ENCODE data around the gene UBE3B. TPM values are rescaled to one million over a fixed set of nuclear protein-coding genes. Genes with fewer than 3 reads are reported as not detected.
A peak's percentile ranks its signal among the peaks of the same experiment; 100 is the strongest.

UBE3B gene
- total RNA-seq, 1 experiment from 2014 or later: 3,976 TPM

- Histone ChIP-seq H3K27ac (no peak overlapping the region), H3K9me3 (replicated peaks) (no peaks in the 10 kb centered on the region), H3K4me3 (no peak overlapping the region), H3K27me3 (replicated peaks) (no peaks in the 10 kb centered on the region), H3K36me3 (peaks cover 9% of the 10 kb centered on the region), H3K4me1 (replicated peaks) (no peaks in the 10 kb centered on the region)
- DNase-seq (ENCODE audit: low read depth in 1 of 2, low spot score in 2 of 2): no peak
These were observed 86.2 kb downstream of the UBE3B start for GRCh38 chr12:109563291-109564284.

GRCh38 chr12:109566424-109566823 is 89.0 kb downstream of the UBE3B start:
- no peak overlapping the region for H3K27ac ChIP-seq
- no peak overlapping the region for H3K4me3 ChIP-seq
- no peaks in the 10 kb centered on the region for H3K9me3 ChIP-seq (replicated peaks)
- H3K27me3 ChIP-seq (replicated peaks): no peaks in the 10 kb centered on the region
- H3K4me1 ChIP-seq (replicated peaks): no peaks in the 10 kb centered on the region
- peaks cover 9% of the 10 kb centered on the region for H3K36me3 ChIP-seq
- no peak for DNase-seq (ENCODE audit: low read depth in 1 of 2, low spot score in 2 of 2)

DNA sequence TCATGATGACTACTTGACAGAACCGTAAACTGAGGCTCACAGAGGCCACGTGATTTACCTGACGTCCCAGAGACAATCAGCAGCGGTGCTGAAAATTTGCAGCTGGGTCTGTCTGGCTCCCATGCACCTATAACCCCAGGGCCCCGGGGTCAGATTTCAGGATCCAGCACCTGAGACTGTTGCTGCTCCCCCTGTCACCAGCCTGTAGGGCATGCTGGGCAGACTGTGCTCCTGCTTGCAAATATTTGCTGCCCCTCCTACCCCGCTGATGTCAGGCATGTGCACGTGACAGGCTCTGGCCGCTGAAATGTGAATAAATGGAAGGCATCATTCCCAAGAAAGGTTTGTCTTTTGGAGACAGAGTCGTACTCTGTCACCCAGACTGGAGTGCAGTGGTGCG is 89.9 kb downstream of the UBE3B start:
- H3K36me3 ChIP-seq: peaks cover 9% of the 10 kb centered on the region
- no peaks in the 10 kb centered on the region for H3K27me3 ChIP-seq (replicated peaks)
- H3K9me3 ChIP-seq (replicated peaks): no peaks in the 10 kb centered on the region
- no peak for DNase-seq (ENCODE audit: low read depth in 1 of 2, low spot score in 2 of 2)
- no peak overlapping the region for H3K27ac ChIP-seq
- no peaks in the 10 kb centered on the region for H3K4me1 ChIP-seq (replicated peaks)
- no peak overlapping the region for H3K4me3 ChIP-seq

- H3K27ac ChIP-seq: no peak overlapping the region
- no peaks in the 10 kb centered on the region for H3K27me3 ChIP-seq (replicated peaks)
- no peak overlapping the region for H3K4me3 ChIP-seq
- no peak for DNase-seq (ENCODE audit: low read depth in 1 of 2, low spot score in 2 of 2)
- H3K36me3 ChIP-seq: peaks cover 9% of the 10 kb centered on the region
- no peaks in the 10 kb centered on the region for H3K9me3 ChIP-seq (replicated peaks)
- H3K4me1 ChIP-seq (replicated peaks): peaks cover 6% of the 10 kb centered on the region
These were observed 90.5 kb downstream of the UBE3B start for GRCh38 chr12:109567967-109568366.

DNA sequence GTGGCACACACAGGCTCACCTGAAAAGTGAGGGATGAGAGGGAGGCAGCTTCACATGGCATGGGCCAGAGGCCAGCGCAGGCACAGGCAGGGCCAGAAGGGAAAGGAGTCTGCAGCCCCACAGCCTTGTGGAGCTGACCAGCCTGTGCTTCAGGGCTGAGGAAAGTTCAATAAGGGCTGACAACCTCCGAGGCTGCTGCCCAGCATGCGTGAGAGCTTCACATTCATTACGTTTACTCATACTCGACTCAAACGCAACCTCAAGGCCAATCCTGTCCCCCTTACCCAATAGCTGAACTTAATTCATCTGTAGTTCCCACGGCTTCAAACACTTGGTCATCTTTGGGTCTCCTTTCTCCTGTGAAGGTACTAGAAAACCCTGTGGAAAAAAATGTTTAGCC is 91.1 kb downstream of the UBE3B start:
- no peak for DNase-seq (ENCODE audit: low read depth in 1 of 2, low spot score in 2 of 2)
- Histone ChIP-seq H3K9me3 (replicated peaks) (no peaks in the 10 kb centered on the region), H3K4me3 (no peak overlapping the region), H3K27me3 (replicated peaks) (no peaks in the 10 kb centered on the region), H3K27ac (no peak overlapping the region), H3K4me1 (replicated peaks) (peaks cover 9% of the 10 kb centered on the region), H3K36me3 (peaks cover 7% of the 10 kb centered on the region)

GRCh38 chr12:109571773-109572505 is 94.5 kb downstream of the UBE3B start:
- Histone ChIP-seq H3K27me3 (replicated peaks) (no peaks in the 10 kb centered on the region), H3K4me3 (no peak overlapping the region), H3K27ac (no peak overlapping the region), H3K36me3 (peaks cover 16% of the 10 kb centered on the region), H3K4me1 (replicated peaks) (peaks cover 16% of the 10 kb centered on the region), H3K9me3 (replicated peaks) (no peaks in the 10 kb centered on the region)
- DNase-seq (ENCODE audit: low read depth in 1 of 2, low spot score in 2 of 2): no peak

DNA sequence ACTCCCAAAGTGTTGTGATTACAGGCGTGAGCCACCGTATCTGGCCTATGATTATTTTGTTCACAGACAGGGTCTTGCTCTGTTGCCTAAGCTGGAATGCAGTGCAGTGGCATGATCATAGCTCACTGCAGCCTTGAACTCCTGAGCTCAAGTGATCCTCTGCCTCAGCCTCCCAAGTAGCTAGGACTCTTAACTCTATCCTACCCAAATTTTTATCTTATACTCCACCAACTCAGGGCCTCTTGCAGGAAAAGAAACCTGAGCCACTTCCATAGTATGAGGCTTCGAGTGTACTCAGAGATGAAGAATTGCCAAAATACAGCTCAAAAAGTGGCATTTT is 95.0 kb downstream of the UBE3B start:
- peaks cover 22% of the 10 kb centered on the region for H3K36me3 ChIP-seq
- DNase-seq (ENCODE audit: low read depth in 1 of 2, low spot score in 2 of 2): no peak

DNA sequence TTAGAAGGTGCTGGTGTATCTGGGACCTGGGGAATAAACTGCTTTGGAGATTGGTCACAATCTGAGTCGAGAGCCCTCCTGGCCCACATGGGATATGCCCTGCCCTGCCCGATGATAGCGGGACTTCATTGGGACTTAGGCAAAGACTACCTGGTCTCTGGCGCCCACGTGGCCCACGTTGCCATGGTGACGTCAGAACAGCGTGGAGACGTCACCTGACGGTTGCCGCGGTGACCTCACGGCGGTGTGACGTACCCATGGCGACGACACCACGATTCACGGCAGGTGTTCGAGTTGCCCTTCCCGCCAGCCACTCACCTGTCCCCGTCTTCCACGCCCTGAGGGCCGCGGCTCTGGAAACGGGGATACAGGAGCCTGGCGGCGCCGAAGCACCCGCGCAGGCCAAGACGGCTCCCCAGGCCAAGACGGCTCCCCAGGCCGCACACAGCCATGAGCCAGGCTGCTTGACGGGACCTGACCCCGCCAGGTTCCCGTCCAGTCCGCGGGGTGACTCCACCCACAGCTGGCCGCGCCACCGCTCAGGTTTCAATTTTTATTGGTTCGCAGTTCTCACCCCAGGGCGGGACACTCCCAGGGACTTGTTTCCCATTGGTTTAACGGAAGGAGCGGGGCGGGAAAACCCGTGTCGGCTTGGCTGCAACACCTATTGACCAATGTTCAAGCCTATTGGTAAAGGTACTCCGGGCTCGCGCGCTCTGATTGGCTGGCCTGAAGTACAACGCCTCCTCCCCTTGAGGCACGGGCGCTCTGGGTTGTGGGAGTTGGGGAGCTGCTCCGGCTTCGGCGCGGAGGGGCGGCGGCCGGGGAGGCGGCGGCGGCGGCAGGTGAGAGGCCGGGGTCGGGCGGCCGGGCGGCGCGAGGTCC is 95.8 kb downstream of the UBE3B start, which contains the start of the genes MMAB and MVK:
Gene MMAB, minus strand, starts transcription at position 476 of the 885 bp plus-strand sequence. Its CDS starts 24 bp downstream, at position 452.
Gene MVK, plus strand, starts transcription at position 766 of the 885 bp plus-strand sequence. CDS start 1,029 bp downstream, outside the sequence.
- Histone ChIP-seq H3K4me1 (replicated peaks) (peaks cover 16% of the 10 kb centered on the region), H3K27me3 (replicated peaks) (no peaks in the 10 kb centered on the region), H3K36me3 (peaks cover 26% of the 10 kb centered on the region), H3K9me3 (replicated peaks) (no peaks in the 10 kb centered on the region), H3K4me3 (peak within 1 kb of the TSS; percentile 81), H3K27ac (peak within 1 kb of the TSS; percentile 73)
- DNase-seq (ENCODE audit: low read depth in 1 of 2, low spot score in 2 of 2): peak; percentile 93 to 99

More for the DNA sequence above, 95.0 kb downstream of the UBE3B start:
- Histone ChIP-seq H3K4me3 (peak overlapping the region; percentile 81), H3K4me1 (replicated peaks) (peaks cover 16% of the 10 kb centered on the region), H3K27me3 (replicated peaks) (no peaks in the 10 kb centered on the region), H3K9me3 (replicated peaks) (no peaks in the 10 kb centered on the region), H3K27ac (peak overlapping the region; percentile 73; the same call in 1 of the 2 replicates)

DNA sequence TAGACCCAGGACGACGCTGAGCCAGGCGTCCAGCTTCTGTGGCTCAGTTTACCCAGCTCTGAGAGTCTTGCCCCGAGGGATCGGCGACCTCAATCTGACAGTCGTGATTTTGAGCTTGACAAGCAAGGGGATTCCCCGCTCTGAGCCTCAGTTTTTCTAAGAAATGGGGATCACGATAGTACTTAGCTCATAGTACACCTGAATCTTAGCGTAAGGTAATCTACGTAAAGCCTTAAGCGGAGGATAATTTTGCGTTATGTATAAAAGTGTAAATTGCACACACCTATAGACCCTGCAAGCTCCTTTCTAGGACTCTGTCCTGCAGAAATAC is 96.4 kb downstream of the UBE3B start:
- Histone ChIP-seq H3K4me3 (peak overlapping the region; percentile 81), H3K4me1 (replicated peaks) (peaks cover 16% of the 10 kb centered on the region), H3K27me3 (replicated peaks) (no peaks in the 10 kb centered on the region), H3K36me3 (peaks cover 27% of the 10 kb centered on the region), H3K9me3 (replicated peaks) (no peaks in the 10 kb centered on the region), H3K27ac (0 out of 2 replicates have a peak overlapping the region, but pooled peaks have one; percentile 2)
- no peak for DNase-seq (ENCODE audit: low read depth in 1 of 2, low spot score in 2 of 2)

- Histone ChIP-seq H3K36me3 (peaks cover 41% of the 10 kb centered on the region), H3K4me3 (no peak overlapping the region), H3K9me3 (replicated peaks) (no peaks in the 10 kb centered on the region), H3K4me1 (replicated peaks) (peaks cover 16% of the 10 kb centered on the region), H3K27ac (no peak overlapping the region), H3K27me3 (replicated peaks) (no peaks in the 10 kb centered on the region)
- DNase-seq (ENCODE audit: low read depth in 1 of 2, low spot score in 2 of 2): no peak
These were observed 98.2 kb downstream of the UBE3B start for GRCh38 chr12:109575683-109576082.

- no peak for DNase-seq (ENCODE audit: low read depth in 1 of 2, low spot score in 2 of 2)
- Histone ChIP-seq H3K36me3 (peaks cover 54% of the 10 kb centered on the region), H3K9me3 (replicated peaks) (no peaks in the 10 kb centered on the region), H3K4me3 (no peak overlapping the region), H3K27me3 (replicated peaks) (no peaks in the 10 kb centered on the region), H3K27ac (no peak overlapping the region), H3K4me1 (replicated peaks) (peaks cover 16% of the 10 kb centered on the region)
These were observed 99.9 kb downstream of the UBE3B start for GRCh38 chr12:109577311-109577710.

GRCh38 chr12:109578330-109578927 is 101.0 kb downstream of the UBE3B start:
- peaks cover 7% of the 10 kb centered on the region for H3K4me1 ChIP-seq (replicated peaks)
- H3K9me3 ChIP-seq (replicated peaks): no peaks in the 10 kb centered on the region
- DNase-seq (ENCODE audit: low read depth in 1 of 2, low spot score in 2 of 2): no peak
- no peak overlapping the region for H3K4me3 ChIP-seq
- no peak overlapping the region for H3K27ac ChIP-seq
- peaks cover 54% of the 10 kb centered on the region for H3K36me3 ChIP-seq
- no peaks in the 10 kb centered on the region for H3K27me3 ChIP-seq (replicated peaks)

DNA sequence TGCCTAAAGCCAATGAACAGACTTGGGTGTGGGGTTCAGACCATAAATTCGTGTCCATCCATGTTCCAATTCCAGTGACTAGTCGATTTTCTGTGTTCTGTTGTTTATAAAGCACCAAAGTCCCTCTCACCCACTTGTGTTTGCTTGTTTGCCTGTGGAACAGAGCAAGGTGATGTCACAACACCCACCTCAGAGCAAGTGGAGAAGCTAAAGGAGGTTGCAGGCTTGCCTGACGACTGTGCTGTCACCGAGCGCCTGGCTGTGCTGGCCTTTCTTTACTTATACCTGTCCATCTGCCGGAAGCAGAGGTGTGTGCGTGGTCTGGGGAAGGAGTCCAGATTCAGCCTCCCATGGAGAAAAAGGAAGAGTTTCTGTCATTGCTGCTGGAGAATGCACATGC is 102.2 kb downstream of the UBE3B start:
- Histone ChIP-seq H3K9me3 (replicated peaks) (no peaks in the 10 kb centered on the region), H3K27me3 (replicated peaks) (no peaks in the 10 kb centered on the region), H3K36me3 (peaks cover 59% of the 10 kb centered on the region), H3K4me1 (replicated peaks) (peaks cover under 1% of the 10 kb centered on the region), H3K4me3 (no peak overlapping the region), H3K27ac (no peak overlapping the region)
- DNase-seq (ENCODE audit: low read depth in 1 of 2, low spot score in 2 of 2): no peak
